NCI-H187 treated with DMSO at 0.1 percent for 48 hours (cell line): ENCODE measurements around the gene STYK1.

Experiments used
- DNase-seq: peaks from one replicate; lab custom pipeline; 2025; lab: John Stamatoyannopoulos, UW

Gene STYK1, protein sequence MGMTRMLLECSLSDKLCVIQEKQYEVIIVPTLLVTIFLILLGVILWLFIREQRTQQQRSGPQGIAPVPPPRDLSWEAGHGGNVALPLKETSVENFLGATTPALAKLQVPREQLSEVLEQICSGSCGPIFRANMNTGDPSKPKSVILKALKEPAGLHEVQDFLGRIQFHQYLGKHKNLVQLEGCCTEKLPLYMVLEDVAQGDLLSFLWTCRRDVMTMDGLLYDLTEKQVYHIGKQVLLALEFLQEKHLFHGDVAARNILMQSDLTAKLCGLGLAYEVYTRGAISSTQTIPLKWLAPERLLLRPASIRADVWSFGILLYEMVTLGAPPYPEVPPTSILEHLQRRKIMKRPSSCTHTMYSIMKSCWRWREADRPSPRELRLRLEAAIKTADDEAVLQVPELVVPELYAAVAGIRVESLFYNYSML

DNA sequence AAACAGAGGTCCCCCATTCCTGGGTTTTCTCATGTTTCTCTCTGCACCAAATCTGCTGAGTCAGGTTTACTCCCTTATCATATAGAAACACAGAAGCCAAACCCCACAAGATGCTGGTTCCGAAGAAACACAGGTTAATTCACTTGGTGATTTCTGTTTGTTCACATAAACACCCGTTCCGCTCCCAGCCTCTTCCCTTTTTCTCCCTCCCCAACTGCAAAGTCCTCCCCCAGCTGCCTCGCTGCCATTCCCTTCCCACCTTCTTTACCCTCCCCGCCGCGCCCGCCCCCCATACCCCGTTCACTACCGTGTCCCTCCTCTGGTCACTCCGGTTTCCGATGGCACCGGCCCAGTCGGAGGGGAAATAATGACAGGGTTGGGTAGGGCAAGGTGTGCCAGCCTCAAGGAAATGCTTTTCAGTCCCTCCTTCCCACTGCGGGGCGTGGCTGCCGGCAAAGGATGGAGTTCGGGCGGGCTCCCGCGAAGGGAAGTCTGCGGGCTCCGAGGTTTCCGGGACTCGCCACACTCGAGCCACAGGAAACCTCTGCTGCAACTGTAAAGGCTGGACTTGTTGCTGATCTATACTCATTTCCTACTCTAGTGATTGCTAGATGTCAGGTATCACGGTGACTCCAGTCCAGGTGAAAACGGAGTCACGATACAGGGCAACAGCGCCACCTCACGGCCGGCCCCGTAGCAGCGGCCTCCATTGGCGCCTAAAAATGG lies at the start of gene STYK1:
Gene STYK1, minus strand, starts transcription at position 394 of the 726 bp plus-strand sequence. CDS start 39,434 bp downstream, outside the sequence.
- peak; percentile 35 for DNase-seq

- DNase-seq: no peak
These were observed 49.3 kb upstream of the STYK1 start, which contains the start of gene YBX3 for GRCh38 chr12:10722905-10723746. YBX3 (minus strand) TSS chr12:10723323; CDS start chr12:10723111, 212 bp downstream.

DNA sequence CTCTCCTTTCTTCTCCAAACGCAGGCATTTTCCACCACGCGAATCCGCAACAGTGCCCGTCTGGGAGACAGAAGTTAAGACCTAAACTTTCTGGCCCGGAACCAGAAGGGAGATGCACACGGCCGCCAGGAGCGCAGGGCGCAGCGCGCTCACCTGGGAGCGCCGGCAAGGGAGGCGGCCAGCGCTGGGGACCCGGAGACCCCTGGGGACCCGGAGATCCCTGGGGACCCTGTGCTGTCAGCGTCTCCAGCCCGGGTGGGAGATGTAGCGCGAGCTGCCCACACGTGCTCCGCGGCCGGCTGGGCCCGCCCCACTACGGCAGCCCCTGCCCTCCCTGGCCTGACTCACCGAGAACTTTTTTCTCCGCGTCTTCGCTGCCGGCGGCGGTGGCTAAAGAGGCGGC lies 48.7 kb upstream of the STYK1 start:
- no peak for DNase-seq

- DNase-seq: no peak
These were observed 48.0 kb upstream of the STYK1 start for GRCh38 chr12:10721651-10722501.

DNA sequence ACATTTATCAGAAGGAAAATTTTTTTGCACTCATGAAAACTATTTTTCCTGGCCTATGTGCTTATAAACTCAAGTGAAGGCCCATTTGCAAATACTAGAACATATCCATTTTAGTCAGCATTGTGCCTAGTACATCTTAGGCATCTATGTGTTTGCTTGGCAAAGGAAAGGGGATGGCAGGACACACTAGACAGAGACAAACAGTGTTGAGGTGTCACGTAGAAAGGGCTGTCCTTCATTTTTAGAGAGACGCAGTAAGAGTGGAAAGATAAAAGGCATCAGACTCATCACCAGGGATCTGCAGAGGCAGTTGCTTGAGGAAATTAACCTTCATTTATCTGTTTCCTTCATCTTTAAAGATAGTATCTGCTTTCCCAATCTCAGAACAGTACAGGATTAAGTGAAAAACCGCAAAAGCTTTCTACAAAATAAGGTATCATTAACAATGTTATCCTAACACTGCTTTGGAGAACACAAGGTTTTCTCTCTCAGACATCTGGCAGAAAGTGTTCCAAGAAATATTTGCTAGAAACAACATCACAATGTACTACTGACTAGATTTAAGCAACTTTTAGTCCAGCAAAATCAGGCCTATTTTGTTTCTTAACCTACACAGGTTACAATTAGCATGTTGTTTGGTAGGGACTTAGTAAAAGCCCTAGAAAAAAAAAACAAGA lies 47.3 kb upstream of the STYK1 start:
- DNase-seq: no peak

- DNase-seq: no peak
These were observed 45.6 kb upstream of the STYK1 start for GRCh38 chr12:10719482-10719881.

- no peak for DNase-seq
These were observed 44.5 kb upstream of the STYK1 start for GRCh38 chr12:10718279-10718821.

DNA sequence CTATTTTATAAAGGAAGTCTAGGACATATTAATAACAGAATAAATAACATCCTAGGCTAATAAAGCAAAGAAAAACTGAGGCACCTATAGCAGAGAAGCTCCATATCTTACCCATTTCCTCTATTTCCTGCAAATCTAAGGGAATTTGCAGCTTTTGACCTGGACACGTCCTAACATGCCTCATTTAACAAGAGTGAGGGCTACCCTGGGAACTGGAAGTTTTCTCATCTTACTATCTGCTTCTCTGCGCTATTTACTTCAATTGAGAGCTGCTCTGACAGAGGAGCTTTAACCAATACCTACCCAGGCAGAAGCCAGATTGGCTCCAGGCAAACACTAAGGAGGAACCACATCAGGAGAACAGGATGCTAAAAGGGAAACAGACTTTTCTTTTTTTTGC lies 43.6 kb upstream of the STYK1 start:
- DNase-seq: no peak

DNA sequence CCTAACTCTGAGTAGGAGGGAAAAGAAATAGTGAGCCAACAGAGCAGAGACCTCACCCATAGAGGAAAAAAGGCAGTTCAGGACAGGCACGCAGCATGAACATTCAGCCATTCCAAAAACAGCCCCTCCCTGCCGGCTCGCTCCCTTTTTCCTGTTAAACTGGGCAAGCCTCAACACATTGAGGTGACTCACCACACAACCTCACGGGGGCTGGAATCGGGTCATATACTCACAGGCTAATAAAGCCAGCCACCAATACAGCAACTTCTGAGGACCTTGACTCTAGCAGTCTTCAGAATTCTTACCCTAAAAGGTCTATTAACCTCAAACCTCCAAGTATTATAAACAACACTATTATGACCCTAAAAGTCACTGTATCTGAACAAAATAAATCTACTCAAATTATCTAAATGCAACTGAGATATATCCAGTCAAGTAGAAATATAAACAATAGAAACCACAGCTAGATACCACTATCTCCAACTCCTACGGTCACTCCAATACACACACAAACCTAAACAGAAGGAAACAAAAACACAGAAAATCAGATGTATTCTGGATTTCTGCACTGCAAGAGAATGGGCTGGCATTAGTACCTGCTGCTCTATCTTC lies 43.0 kb upstream of the STYK1 start:
- DNase-seq: no peak

DNA sequence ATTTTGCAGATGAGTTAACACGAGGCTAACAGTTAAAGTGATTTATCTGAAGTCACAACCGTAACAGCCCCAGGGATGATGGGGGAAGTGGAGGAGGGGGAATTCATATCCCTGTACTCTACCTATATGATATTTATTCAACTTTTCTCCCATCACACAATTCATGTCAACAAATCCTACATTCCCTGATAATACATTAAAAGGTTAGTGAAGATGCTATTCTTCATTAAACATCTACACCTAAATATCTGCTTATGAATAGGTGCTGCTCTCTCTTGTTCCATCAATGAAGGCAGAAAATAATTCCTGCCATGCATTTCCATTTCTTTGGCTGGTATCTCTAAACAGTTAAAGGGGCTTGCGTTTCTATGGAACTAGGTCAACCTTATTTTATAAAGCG lies 42.4 kb upstream of the STYK1 start:
- DNase-seq: no peak

- no peak for DNase-seq
These were observed 41.6 kb upstream of the STYK1 start for GRCh38 chr12:10715491-10715890.

DNA sequence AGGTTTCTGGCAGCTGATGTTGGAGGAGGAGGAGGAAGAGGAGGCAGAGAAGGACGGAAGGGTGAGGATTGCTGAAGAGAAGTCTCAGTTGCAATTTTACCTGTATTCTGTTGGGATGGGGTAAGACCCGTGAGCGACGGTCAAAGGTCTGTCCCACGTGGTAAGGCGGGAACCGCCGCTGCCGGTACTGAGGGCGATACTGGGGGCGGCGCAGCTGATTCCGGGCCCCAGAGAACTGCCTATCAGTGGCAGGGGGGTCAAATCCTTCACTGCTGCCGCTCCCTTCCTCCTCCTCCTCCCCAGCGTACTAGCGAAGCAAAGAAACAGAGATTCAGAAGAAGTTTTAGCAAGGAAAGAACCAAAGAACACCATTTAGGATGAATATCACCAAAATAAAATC lies 36.0 kb upstream of the STYK1 start:
- no peak for DNase-seq

DNA sequence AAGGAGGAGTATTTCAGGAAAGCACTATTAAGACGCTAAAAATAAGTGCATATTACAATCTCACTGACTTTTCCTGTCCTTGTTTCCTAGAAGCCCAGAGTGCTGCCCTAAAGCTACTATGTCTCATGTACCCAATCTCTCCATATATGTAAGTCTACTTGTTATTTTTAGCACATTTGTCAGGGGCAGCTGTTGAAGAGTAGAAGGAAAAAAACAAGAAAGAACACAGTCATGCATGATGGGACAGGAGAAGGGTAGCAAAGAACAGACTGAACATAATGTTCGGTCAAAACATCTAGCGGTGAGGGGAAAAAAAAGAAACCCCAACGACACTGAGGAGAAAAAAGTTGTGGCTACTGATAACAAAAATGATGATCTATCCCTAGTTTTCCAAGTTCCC lies 35.0 kb upstream of the STYK1 start:
- no peak for DNase-seq

DNA sequence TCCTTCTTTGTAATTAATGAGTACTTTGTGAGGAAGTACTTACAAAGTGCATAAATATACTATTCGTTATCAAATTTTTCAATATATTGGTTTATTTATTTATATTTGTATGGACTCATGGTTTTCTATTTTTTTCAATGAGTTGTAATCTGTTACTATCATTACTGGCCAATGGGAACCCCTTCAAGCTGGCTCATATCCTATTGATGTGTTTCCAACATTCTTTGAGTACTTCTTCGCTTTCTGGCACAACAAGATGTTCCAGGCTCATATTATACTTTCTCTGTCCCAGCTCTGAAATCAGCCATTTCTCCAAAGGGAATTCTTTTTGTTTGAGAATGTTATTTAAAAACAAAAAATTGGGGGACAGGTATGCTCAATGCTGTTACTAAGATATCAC lies 31.8 kb upstream of the STYK1 start:
- DNase-seq: no peak

GRCh38 chr12:10701843-10702242 lies 28.0 kb upstream of the STYK1 start:
- DNase-seq: no peak

DNA sequence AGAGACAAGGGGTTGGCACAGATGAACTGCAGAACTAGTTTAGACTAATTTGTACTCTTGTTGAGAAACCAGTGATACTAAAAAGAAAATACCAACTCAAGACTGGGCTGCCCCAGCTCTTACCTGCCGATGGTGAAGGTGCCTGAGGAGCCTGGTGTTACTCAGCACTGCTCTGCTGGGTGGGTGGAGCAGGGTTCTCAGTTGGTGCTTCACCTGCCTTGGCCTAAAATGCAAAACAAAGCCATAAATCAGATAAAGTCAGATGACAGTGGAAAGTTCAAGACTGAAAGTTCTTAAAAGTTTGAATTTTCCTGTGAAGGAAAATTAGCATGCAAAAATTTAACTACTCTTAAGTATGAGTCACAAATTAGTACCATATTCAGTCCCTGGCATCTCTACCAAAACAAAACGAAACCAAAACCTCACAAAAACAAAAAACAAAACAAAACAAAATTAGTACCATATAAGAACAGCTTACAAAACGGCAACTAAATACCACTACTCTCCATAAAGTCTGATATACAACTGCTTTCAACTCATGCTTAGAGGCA lies 27.4 kb upstream of the STYK1 start:
- no peak for DNase-seq

- DNase-seq: no peak
These were observed 26.7 kb upstream of the STYK1 start for GRCh38 chr12:10700581-10700980.

- DNase-seq: no peak
These were observed 24.0 kb upstream of the STYK1 start for GRCh38 chr12:10697862-10698261.

DNA sequence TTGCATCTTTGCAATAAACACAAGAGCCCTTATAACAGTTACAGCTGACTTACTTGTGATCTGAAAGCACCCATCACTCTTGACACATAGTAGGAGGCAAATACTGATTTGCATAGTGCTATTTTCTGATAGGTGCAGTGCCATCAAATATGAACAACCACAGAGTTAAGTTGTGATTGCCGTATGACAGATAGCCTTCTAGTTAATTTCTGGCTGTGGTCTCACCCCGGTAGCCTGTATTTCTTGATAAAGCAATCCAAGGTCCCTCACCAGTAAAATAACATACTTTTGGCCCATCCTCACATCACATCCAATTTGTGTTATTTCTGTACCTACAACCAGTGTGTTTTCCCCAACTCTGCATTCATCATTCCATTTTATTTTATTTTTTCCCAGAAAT lies 23.3 kb upstream of the STYK1 start:
- DNase-seq: no peak

GRCh38 chr12:10690906-10691305 lies 17.1 kb upstream of the STYK1 start:
- no peak for DNase-seq
